Stimulated activated CD8-positive, alpha-beta memory T cell treated with anti-CD3 and anti-CD28 coated beads, Interleukin-4, amount 100 ng/mL, for 24 hours (primary cell): Measurements from ENCODE around the gene CYFIP1.
"Not testable (repeated sequence)": the region's sequence is repeated elsewhere in the genome, so short reads cannot be mapped to it uniquely, and the experiment has no call there.

ENCODE experiments used
- DNase-seq: peaks from one replicate; pipeline ENCODE4 v3.0.0-alpha.2; 2020; ENCODE audit warnings: low read depth

Gene CYFIP1

DNA sequence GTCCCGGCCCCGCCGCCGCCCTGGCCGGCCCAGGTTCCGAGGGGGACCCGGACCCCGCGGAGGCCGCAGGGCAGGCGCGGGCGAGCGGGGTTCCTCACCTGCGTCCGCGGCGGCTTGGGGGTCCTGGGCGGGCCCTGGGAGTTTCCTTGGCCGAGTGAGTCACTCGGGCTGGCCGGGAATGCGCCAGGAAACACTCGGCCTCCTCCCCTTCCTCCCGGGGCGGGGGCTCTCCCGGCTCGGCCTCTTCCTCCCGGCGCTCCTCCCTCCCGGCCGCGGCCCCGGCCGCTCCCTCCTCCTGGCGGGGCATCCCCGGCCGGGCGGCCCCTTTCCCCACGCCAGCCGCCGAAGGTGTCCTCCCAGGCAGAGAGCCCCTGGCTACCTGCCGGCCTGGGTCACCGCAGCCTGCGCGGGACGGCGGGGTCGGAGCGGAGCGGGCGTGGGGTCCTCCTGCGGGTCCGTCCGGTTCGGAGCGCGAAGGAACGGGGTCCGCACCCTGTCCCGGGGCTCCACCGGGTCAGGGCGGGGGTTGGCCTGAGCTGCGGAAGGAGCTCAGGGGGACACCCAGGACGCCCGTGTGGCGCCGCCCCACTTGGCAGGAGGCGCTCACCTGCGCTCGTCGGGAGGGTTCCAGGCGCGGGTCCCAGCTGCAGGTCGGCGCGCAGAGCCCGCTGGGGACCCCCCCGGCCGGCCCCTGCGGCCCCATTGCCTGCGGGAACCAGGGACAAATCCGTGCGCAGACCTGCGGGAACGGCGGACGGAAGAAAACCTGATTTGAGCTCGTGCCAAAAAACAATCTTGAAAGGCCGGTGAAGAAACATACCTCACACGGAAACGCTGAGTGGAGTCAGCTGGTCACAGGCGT, at the start of gene CYFIP1:
Gene CYFIP1, minus strand, starts transcription at position 180 of the 862 bp plus-strand sequence. CDS start 33,083 bp downstream, outside the sequence.
- peak; percentile 15 for DNase-seq

DNA sequence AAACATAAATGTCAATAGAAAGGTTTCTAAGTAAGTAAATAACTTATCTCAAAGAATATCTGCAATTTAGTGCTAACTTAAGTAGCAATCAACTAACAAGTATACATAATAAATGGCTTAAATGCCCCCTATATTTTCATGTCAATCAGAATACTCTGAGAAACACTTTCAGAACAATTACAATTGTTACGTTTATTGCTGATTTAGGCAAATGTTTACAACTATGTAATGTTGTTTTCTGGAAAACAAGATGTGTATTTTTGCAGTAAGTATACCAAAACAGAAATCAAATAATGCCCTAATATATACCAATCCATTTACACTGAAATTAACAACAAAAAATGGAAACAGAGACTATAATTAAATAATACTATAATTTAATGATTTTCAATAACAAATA, 46.0 kb upstream of the CYFIP1 start:
- no peak for DNase-seq

DNA sequence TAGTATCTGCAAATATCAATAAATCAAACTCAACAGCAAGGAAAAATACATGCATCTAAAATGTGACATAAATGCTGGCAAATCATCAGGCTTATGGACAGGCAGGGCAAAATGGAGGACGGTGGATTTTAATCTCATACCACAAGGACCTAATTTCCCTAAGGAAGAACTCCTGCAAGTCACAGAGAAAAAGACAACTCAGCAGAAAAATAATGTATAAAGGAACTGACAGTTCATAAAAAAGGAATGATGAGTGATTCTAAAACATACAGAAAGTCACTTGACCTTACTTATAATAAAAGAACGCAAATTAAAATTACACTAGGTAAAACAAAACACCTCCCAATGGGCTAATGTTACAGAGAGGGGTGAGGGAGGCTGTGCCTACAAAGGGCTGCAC, 42.0 kb upstream of the CYFIP1 start:
- no peak for DNase-seq

DNA sequence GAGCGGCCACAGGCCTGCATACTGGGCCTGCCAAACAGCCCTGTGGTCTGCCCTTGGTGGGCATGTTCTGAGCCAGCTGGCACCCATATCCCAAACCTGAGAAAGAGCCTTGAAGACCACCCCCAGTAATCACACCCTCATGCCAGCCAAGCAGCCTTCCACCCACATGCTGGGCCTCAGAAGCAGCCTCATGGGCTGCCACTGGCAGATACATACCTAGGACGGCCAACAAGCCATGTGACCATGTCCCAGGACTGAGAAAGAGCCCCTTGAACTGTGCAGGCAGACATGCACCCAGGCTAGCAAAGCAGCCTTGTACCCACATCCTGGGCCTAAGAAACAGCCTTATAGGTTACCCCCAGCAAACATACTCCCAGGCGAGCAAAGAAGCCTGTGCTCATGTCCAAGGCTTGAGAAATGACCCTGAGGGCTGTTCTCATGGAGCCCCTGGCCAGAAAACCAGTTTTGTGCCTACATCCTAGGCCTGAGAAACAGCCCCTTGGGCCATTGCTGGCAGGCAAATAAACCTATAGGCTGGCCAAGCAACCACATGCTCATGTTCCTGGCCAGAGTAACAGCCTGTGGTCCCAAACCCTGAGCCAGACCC, 34.3 kb upstream of the CYFIP1 start:
- no peak for DNase-seq

DNA sequence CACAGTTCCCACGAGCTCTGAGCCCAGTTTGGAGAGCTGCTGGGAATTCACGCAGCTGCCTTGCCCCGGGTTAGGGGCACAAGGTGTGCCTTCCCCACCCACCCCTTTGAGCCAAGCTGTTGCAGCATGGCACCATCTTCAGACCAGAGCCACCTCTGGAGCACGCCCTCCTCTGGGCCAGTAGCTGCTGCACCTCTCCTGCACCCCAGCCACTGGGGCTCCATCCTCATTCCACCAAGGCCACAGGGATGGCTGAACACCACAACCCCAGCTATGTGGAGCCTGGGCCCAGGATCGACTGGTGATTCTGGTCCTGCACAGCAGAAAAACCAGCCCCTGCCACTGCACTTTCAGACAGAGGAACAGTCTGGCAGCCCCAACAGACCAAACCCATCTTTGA, 33.5 kb upstream of the CYFIP1 start:
- DNase-seq = no peak

DNA sequence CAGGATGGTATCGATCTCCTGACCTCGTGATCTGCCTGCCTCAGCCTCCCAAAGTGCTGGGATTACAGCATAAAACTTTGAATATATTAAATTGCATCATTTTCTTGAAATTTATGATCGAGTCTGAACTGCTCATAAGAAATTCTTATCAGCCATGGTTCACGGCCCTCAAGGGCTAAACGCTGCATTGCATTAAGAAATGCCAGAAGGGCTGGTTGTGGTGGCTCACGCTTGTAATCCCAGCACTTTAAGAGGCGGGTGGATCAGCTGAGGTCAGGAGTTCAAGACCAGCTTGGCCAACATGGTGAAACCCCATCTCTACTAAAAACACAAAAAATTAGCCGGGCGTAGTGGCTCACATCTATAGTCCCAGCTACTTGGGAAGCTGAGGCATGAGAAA, 32.4 kb upstream of the CYFIP1 start:
- not testable (repeated sequence) for DNase-seq

DNA sequence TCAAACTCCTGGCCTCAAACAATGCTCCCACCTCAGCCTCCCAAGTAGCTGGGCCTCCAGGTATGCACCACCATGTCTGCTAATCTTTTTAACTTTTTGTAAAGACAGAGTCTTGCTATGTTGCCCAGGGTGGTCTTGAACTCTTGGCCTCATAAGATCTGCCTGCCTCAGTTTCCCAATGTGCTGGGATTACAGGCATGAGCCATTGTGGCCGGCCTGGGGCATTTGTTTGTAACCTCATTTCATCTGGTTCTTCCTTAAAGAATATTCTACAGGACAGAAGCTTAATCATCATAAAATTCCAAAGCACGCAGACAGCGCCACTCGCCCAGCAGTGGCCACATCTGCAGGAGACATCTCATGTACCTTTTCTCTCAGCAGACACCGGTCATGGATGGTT, 23.6 kb upstream of the CYFIP1 start:
- DNase-seq = no peak

DNA sequence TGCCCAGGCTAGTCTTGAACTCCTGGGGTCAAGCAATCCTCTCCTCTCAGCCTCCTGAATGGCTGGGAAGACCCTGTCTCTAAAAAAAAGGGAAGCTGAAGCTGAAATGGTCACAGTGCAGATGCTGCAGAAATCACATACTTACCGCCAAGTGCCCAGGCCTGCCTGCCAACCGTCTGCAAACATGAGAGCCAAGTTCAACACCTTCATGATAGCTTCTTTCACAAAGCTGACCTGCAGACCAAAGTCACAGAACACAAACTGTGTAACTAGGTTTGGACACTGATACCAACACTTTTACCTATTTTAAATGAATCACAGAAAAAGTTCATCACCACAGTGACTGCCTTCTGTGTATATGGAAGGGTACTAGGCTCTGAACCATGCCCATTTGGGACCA, 22.8 kb upstream of the CYFIP1 start:
- no peak for DNase-seq

DNA sequence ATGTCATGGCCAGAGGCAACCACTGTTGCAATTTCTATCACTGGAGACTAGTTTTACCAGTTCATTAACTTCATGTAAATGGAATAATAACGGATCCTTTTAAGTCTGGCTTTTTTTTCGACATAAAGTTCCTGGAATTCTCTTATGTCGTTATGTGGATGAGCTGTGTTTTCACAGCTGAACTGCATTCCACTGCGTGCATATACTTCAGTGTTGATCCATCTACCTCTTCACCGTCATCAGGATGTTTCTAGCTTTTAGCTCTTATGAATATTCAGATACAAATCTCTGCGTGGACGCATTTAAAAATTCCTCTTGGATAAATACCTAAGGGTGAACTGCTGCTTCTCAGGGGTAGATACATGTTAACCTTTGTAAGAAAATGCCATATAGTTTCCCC, 15.6 kb upstream of the CYFIP1 start:
- no peak for DNase-seq

DNA sequence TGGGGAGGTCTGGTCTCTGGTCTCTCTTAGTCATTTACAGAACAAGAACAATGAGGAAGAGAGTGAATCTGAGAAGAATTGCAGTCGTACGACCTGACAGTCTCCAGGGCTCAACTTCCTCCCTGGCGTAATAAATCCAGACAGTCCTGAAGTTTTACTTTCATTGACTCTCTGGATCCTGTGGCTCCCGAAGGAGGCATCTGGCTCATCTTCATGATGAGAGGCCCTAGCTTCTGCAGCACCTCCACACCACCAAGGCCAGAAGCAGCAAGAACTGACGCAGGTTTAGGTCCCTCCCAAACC, 11.8 kb upstream of the CYFIP1 start:
- DNase-seq = no peak

DNA sequence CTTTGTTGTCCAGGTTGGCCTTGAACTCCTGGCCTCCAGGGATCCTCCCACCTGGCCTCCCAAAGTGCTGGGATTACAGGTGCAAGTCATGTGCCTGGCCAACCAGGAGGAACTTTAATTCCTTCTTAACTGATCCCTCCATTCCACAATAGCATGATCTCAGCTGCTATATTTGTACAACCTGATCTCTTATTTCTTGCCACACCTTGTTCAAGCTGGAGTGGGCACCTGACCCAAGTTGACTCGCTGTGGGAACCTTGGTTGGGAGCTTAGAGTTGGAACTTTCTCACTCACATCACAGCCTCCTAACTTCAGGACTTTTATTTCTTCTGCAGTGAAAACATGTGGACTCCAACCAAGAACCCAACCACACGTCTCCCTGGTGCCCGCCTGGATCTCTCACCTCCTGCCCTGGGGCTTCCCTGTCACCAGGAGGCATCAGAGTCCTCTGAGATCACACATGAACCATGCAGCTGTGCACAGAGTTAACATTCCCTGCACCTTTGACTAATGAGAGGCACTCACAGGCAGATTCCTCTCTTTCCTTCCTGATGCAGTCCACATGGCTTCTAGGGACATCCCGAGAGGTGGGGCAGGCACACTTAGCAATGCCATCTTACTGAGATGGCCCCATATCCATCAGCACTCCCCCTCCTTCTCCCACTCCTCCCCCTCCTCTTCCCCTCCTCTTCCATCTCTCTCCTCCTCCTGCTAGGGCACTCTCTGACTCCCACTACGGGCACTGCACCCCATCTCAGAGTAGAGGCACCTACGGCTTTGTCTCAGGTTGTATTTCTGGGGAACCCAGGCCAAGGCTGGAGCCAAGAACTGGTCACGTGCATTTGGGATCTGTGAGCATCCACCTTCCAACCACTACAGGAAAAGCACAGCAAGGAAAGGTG, 9.7 kb upstream of the CYFIP1 start:
- no peak for DNase-seq

DNA sequence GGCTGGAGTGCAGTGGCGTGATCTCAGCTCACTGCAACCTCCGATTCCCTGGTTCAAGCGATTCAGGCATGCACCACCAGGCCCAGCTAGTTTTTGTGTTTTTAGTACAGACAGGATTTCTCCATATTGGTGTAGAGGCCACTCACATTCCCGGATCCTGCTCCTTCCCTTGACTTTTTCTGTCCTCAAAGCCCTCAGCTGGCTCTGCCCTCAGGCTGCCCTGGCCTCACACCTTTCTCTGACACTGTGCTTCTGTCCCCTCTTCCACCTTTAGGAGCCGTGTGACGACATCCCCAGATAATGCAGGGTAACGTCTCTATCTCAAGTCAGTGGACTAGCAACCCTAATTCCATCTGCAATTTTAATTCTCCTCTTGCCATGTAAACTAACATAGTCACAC, 8.6 kb upstream of the CYFIP1 start:
- DNase-seq = no peak

DNA sequence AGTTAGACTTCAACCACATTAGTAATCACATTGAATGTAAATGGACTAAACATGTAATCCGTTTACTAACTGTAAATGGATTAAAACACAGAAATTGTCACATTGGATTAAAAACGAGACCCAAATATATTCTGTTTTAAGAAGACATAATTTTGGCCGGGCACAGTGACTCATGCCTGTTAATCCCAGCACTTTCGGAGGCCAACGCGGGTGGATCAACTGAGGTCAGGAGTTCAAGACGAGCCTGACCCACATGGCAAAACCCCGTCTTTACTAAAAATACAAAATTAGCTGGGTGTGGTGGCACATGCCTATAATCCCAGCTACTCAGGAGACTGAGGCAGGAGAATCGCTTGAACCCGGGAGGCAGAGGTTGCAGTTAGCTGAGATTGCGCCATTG, 1.8 kb upstream of the CYFIP1 start:
- DNase-seq = not testable (repeated sequence)

DNA sequence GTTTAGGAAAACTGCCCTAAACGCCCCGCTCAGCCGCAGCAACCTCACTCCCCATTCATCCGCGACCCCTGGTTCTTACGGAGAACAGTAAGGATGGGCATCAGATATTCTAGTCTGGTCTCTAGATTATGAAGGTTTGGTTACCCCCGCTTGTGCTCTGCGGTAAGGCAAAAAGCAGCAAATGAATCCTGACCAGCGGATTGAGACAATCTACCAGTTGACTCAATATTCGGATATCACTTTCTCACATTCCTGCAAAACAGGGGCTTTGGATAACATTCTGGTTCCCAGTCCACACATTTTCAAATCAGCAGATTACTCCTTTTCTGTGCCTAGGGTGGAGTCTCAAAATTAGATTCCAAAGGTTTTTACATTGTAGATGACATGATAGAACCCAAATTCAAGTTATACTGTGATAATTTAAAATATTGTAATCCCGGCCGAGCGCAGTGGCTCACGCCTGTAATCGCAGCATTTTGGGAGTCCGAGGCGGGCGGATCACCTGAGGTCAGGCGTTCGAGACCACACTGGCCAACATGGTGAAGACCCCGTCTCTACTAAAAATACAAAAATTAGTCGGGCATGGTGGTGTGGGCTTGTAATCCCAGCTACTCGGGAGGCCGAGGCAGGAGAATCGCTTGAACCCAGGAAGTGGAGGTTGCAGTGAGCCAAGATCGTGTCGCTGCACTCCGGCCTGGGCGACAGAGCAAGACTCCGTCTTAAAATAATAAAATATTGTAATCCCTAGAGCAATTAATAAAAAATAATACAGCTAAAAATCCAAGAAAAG, 1.1 kb upstream of the CYFIP1 start:
- no peak for DNase-seq

DNA sequence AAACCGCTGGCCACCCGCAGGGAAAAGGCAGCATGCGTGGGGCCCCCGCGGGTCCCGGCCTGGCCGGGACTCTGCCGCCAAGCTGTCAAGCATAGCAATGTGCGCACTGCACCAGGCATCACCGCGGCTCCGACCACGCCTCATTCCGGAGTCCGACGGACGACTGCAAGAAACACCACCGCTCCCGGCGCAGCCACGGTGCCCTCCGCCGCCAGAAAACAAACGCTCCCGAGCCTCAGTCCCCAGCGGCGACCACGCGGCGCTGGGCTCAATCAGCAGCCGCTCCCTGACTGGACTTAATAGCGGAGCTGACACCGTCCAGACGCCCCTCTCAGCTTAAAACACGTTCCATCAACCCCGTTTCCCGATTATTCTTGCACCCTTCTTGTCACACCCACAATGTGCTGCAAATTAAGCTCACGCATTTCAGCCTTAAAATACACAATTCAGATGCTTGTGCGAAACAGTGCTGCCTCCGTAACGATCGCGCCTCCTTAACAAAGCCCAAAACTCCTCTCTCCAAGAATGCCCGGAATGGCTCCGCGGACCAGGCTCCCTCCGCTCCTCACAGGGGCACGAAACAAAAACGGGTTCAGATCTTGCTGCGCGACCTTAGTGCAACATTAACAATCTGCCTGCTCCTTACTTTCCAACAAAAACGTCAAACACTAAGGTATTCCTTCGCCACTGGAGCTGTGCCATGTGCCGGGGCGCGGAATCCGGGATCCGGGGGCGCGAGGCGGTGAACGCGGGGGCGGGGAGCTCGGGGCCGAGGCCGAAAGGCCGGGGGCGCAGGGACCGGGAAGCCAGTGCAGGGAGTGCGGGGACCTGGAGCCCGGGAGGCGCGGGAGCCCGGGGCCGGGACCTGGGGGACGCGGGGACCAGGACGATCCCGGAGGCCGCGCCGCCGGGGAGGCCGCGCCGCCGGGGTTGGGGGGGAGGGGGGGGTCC, 655 bp downstream of the CYFIP1 start:
- peak; percentile 11 for DNase-seq

DNA sequence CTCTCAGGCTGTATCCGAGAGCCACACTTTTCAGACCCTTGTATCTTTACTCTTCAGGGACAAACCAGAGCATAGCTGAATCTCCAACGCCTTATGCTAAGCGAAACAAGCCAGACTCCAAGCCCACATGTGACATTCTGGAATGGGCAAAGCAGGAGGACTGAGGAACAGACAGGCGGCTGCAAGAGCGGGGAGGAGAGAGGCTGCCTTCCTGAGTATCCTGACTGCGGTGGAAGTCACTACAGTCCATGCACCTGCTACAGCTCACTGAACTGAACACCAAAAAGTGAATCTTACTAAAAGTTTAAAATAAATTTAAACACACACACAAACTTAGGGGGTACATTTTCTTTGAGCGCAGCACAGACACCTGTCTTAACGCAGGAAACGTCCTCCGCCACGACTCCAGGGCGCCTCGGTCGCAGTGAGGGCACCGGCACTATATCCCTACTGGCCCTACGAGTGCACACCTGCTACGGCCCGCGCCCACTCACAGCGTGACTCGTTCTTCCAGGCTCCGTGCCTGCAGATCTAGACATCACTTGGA, 1.4 kb downstream of the CYFIP1 start:
- DNase-seq = no peak

DNA sequence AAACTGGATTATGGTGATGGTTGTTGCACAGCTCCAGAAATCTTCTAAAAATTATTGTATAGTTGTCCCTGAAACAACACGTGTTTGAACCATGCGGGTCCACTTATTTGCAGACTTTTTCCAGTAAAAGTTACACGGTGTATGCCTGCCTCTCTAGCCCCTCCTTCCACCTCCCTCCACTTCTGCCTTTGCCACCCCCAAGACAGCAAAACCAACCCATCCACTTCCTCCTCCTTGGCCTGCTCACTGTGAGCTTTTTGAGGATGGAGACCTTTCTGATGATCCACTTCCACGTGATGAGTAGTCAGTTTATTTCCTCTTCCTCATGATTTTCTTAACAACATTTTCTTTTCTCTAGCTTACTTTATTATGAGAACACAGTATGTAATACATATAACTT, 5.4 kb downstream of the CYFIP1 start:
- DNase-seq = no peak

DNA sequence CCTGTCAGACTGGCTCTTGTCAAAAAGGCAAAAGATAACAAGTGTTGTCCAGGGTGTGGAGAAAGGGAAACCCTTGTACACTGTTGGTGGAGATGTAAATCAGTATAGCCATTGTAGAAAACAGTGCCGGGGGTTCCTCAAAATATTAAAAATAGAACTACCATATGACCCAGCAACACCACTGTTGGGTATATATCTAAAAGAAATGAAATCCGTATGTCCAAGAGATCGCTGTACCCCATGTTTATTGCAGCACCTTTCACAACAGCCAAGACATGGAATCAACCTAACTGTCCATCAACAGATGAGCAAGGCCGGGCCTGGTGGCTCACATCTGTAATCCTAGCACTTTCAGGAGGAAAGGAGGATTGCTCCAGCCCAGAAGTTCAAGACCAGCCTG, 6.2 kb downstream of the CYFIP1 start:
- DNase-seq = no peak

DNA sequence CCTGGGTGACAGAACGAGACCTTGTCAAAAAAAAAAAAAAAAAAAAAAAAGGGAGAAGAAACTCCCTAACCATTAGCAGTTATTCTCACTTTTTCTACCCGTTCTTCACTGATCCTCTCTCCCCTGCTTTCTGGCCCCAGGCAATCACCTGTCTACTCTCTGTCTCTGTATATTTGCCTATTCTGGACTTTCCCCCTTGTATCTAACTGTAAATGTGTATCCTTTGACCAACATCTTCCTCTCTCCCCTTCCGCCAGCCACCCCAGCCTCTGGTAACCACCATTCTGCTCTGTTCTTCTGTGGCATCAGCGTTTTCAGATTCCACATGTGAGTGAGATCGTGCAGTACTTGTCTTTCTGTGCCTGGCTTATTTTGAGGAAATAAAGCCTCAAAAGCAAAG, 6.9 kb downstream of the CYFIP1 start:
- DNase-seq = no peak

DNA sequence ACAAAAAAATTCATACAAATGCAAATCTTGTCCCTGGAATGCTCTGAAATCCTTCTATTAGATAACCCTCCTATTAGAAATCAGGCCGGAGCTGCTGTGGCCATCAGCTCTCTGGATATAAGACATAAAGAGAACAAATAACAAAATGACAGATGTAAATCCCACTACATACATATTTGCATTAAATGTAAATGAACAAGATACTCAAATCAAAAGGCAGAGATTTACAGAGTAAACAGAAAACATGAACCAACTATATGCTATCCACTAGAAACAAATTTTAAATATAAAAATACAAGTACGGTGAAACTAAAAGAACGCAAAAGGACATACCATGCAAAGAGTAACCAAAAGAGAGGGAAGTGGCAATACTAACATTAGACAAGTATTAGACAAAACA, 10.7 kb downstream of the CYFIP1 start:
- no peak for DNase-seq

DNA sequence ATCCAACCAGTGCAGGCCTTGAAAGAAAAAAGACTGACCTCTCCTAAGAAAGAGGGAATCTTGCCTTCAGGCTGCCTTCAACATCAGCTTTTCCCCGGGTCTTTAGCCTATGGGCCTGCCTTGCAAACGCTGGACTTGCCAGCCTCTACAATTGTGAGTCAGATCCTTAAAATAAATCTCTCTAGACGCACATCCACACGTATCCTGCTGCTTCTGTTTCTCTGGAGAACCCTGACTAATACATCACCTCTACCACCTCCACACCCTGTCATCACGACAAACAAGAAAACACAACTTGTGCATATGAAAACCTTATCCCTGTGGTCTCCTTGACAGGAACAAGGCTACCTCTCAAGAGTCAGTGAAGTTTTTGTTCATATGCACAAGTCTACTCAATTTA, 11.8 kb downstream of the CYFIP1 start:
- no peak for DNase-seq
